ENCODE results near the gene GIN1. TPM values are rescaled to one million over a fixed set of nuclear protein-coding genes. Genes with fewer than 3 reads are reported as not detected.
"Not testable (repeated sequence)": the region's sequence is repeated elsewhere in the genome, so short reads cannot be mapped to it uniquely, and the experiment has no call there.

The GIN1 gene
- total RNA-seq, 1 experiment from 2014 or later: 6.6 TPM

- no peak overlapping the region for H2AK5ac ChIP-seq (ENCODE audit: insufficient read length, low read length)
- TF ChIP-seq, protein P1, sequence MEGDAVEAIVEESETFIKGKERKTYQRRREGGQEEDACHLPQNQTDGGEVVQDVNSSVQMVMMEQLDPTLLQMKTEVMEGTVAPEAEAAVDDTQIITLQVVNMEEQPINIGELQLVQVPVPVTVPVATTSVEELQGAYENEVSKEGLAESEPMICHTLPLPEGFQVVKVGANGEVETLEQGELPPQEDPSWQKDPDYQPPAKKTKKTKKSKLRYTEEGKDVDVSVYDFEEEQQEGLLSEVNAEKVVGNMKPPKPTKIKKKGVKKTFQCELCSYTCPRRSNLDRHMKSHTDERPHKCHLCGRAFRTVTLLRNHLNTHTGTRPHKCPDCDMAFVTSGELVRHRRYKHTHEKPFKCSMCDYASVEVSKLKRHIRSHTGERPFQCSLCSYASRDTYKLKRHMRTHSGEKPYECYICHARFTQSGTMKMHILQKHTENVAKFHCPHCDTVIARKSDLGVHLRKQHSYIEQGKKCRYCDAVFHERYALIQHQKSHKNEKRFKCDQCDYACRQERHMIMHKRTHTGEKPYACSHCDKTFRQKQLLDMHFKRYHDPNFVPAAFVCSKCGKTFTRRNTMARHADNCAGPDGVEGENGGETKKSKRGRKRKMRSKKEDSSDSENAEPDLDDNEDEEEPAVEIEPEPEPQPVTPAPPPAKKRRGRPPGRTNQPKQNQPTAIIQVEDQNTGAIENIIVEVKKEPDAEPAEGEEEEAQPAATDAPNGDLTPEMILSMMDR (conservative IDR thresholded peaks at IDR 0.05): no peak
- no peaks in the 10 kb centered on the region for H3K79me2 ChIP-seq (ENCODE audit: insufficient read depth, low read length)
- H4K20me1 ChIP-seq (ENCODE audit: control insufficient read depth, insufficient read depth, insufficient read length): no peaks in the 10 kb centered on the region
- H3T11ph ChIP-seq (ENCODE audit: low read length): no peak overlapping the region
- no peaks in the 10 kb centered on the region for H3K9me3 ChIP-seq (ENCODE audit: control insufficient read depth, low read depth, low read length)
- no peak overlapping the region for H4K91ac ChIP-seq (ENCODE audit: insufficient read length, low read depth, low read length)
- no peak overlapping the region for H2BK12ac ChIP-seq (ENCODE audit: insufficient read length, low read depth, low read length)
- H3K9me3 Mint-ChIP-seq: peaks cover 0 to 2% of the 10 kb centered on the region in 2 experiments; a peak in 1 of 5 replicates
- H2AFZ ChIP-seq (ENCODE audit: low read length): no peak overlapping the region
- no peak overlapping the region for H3K9ac ChIP-seq (ENCODE audit: extremely low read depth, insufficient read length, low read length)
- no peak overlapping the region for H4K8ac ChIP-seq (replicated peaks; ENCODE audit: insufficient read length, low read depth, low read length)
- H4K5ac ChIP-seq (ENCODE audit: insufficient read length, low read depth, low read length): no peak overlapping the region
- no peaks in the 10 kb centered on the region for H3K79me1 ChIP-seq (ENCODE audit: insufficient read depth, low read depth, low read length, poor library complexity, severe bottlenecking)
- no peak overlapping the region for H3K23ac ChIP-seq (ENCODE audit: insufficient read length, low read depth, low read length)
- H3K27me3 ChIP-seq (ENCODE audit: insufficient read depth, low read length): no peaks in the 10 kb centered on the region
- H3K4me1 ChIP-seq (ENCODE audit: insufficient read depth, low read length): no peaks in the 10 kb centered on the region
- no peak overlapping the region for H3K4me2 ChIP-seq (ENCODE audit: insufficient read depth, insufficient read length, low read length)
- no peak overlapping the region for H2BK20ac ChIP-seq (ENCODE audit: low read depth, low read length, poor library complexity, severe bottlenecking)
- DNase-seq: no peak
- H3K23me2 ChIP-seq (ENCODE audit: insufficient read length, low read depth, low read length, poor library complexity, severe bottlenecking): no peaks in the 10 kb centered on the region
- H3K14ac ChIP-seq (ENCODE audit: insufficient read depth, low read length): no peak overlapping the region
- peaks cover 10 to 12% (median 12%) of the 10 kb centered on the region in 3 experiments for H3K36me3 Mint-ChIP-seq (ENCODE audit: insufficient read depth in 1 of 3, low read depth in 3 of 3)
- H3K4me1 Mint-ChIP-seq: no peaks in the 10 kb centered on the region
- no peak overlapping the region for H2BK5ac ChIP-seq (ENCODE audit: insufficient read length, low read length)
- H3K56ac ChIP-seq (ENCODE audit: insufficient read length, low read depth, low read length): no peak overlapping the region
- H3K4me3 Mint-ChIP-seq: no peak overlapping the region
- H3K4ac ChIP-seq (ENCODE audit: low read depth, low read length): no peak overlapping the region
- no peak overlapping the region for H3K27ac Mint-ChIP-seq
- H3K18ac ChIP-seq (ENCODE audit: insufficient read length, low read depth, low read length): no peak overlapping the region
- H3K27me3 Mint-ChIP-seq (ENCODE audit: low read depth): no peaks in the 10 kb centered on the region
- H2BK120ac ChIP-seq (ENCODE audit: low read depth, low read length, poor library complexity, severe bottlenecking): no peak overlapping the region
- H3K27ac ChIP-seq (ENCODE audit: insufficient read length, low read depth, low read length): no peak overlapping the region
- no peak overlapping the region for H2BK15ac ChIP-seq (ENCODE audit: low read depth, low read length)
Measured at GRCh38 chr5:103145196-103145595, 25.3 kb upstream of the GIN1 start.

DNA sequence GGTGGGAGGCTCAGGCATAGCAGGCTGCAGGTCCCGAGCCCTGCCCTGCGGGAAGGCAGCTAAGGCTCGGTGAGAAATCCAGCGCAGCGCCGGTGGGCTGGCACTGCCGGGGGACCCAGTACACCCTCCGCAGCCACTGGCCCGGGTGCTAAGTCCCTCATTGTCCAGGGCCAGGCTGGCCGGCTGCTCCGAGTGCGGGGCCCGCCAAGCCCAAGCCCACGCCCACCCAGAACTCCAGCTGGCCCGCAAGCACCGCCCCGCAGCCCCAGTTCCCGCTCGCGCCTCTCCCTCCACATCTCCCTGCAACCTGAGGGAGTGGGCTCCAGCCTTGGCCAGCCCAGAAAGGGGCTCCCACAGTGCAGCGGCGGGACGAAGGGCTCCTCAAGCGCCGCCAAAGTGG lies 22.2 kb upstream of the GIN1 start:
- H3K79me1 ChIP-seq (ENCODE audit: insufficient read depth, low read depth, low read length, poor library complexity, severe bottlenecking); DNase-seq; H3K4me2 ChIP-seq (ENCODE audit: insufficient read depth, insufficient read length, low read length); H3K9me3 Mint-ChIP-seq; H2BK120ac ChIP-seq (ENCODE audit: low read depth, low read length, poor library complexity, severe bottlenecking); H2AFZ ChIP-seq (ENCODE audit: low read length); H3K79me2 ChIP-seq (ENCODE audit: insufficient read depth, low read length); H3K4me1 Mint-ChIP-seq; H3K56ac ChIP-seq (ENCODE audit: insufficient read length, low read depth, low read length); H2BK5ac ChIP-seq (ENCODE audit: insufficient read length, low read length); H4K5ac ChIP-seq (ENCODE audit: insufficient read length, low read depth, low read length); H2BK12ac ChIP-seq (ENCODE audit: insufficient read length, low read depth, low read length); H2BK15ac ChIP-seq (ENCODE audit: low read depth, low read length); H3K27me3 ChIP-seq (ENCODE audit: insufficient read depth, low read length); H3K27ac Mint-ChIP-seq; H3K4ac ChIP-seq (ENCODE audit: low read depth, low read length); H4K91ac ChIP-seq (ENCODE audit: insufficient read length, low read depth, low read length); H3K9ac ChIP-seq (ENCODE audit: extremely low read depth, insufficient read length, low read length); H3K23me2 ChIP-seq (ENCODE audit: insufficient read length, low read depth, low read length, poor library complexity, severe bottlenecking); H3K27ac ChIP-seq (ENCODE audit: insufficient read length, low read depth, low read length); H4K20me1 ChIP-seq (ENCODE audit: control insufficient read depth, insufficient read depth, insufficient read length); H3T11ph ChIP-seq (ENCODE audit: low read length); H3K4me1 ChIP-seq (ENCODE audit: insufficient read depth, low read length); H3K23ac ChIP-seq (ENCODE audit: insufficient read length, low read depth, low read length); H3K9me3 ChIP-seq (ENCODE audit: control insufficient read depth, low read depth, low read length); H3K18ac ChIP-seq (ENCODE audit: insufficient read length, low read depth, low read length); H3K27me3 Mint-ChIP-seq (ENCODE audit: low read depth); H3K4me3 Mint-ChIP-seq; H2AK5ac ChIP-seq (ENCODE audit: insufficient read length, low read length); H3K14ac ChIP-seq (ENCODE audit: insufficient read depth, low read length); H4K8ac ChIP-seq (replicated peaks; ENCODE audit: insufficient read length, low read depth, low read length); H2BK20ac ChIP-seq (ENCODE audit: low read depth, low read length, poor library complexity, severe bottlenecking): not testable (repeated sequence)
- no CpG with 5 or more reads among the region's 25 CpGs for WGBS (ENCODE audit: extremely low coverage, insufficient read length, low lambda C conversion rate)
- H3K36me3 Mint-ChIP-seq (ENCODE audit: insufficient read depth in 1 of 3, low read depth in 3 of 3): peaks cover 15 to 21% (median 15%) of the 10 kb centered on the region in 3 experiments
